ENCODE measurements around the gene PAQR4. TPM values are rescaled to one million over a fixed set of nuclear protein-coding genes. Genes with fewer than 3 reads are reported as not detected.

PAQR4 gene
- total and polyA plus RNA-seq, 10 of the 15 experiments (the other 5 are each of a cell fraction or from before 2014, with no cell fraction given), result 0.39 to 31.8 (median 13.5) TPM

DNA sequence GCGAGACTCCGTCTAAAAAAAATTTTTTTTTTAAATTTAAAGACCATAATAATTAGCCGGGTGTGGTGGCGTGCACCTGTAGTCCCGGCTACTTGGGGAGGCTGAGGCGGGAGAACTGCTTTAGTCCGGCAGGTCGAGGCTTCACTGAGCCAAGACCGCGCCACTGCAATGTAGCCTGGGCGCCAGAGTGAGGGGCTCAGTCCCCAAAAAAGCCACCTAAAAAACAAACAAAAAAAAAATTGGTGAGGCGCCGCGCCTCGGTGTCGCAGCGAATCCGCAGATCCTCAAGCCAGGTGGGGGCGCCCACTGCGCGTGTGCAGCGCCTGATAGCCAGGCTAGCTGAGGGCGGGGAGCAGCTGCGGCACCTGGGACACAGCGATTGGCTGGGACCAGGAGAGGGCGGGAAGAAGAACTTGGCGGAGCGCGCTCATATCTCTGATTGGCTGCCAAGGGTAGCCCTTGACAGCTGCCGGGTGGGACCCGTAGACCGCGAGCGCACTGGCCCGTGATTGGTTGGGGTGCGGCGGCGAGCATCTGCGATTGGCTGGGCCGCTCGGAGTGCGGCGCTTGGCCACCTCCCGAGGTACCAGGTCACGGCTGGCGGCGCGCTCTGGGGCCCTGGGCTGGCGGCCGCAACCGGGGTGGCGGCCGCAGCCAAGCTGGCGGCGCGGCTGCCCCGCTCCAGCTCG lies 34.6 kb downstream of the PAQR4 start (continued):
- TF ChIP-seq, protein P1, sequence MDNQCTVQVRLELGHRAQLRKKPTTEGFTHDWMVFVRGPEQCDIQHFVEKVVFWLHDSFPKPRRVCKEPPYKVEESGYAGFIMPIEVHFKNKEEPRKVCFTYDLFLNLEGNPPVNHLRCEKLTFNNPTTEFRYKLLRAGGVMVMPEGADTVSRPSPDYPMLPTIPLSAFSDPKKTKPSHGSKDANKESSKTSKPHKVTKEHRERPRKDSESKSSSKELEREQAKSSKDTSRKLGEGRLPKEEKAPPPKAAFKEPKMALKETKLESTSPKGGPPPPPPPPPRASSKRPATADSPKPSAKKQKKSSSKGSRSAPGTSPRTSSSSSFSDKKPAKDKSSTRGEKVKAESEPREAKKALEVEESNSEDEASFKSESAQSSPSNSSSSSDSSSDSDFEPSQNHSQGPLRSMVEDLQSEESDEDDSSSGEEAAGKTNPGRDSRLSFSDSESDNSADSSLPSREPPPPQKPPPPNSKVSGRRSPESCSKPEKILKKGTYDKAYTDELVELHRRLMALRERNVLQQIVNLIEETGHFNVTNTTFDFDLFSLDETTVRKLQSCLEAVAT (IDR thresholded peaks at IDR 0.05), result peak; percentile 51; the same call in 1 of the 2 replicates
- TF ChIP-seq SUPT20H (IDR thresholded peaks at IDR 0.05; ENCODE audit: borderline replicate concordance, control insufficient read depth, low read depth, low read length), result no peak
- TF ChIP-seq YBX1 (IDR thresholded peaks at IDR 0.05), result no peak
- peak; percentile 36; the same call in 1 of the 2 replicates for TF ChIP-seq IKZF1 (conservative IDR thresholded peaks at IDR 0.05)
- TF ChIP-seq MYB (IDR thresholded peaks at IDR 0.05; ENCODE audit: borderline replicate concordance, low read depth, low read length), result no peak
- no peak for TF ChIP-seq NR2C1 (IDR thresholded peaks at IDR 0.05)
- peak; percentile 77 for TF ChIP-seq RFX5 (IDR thresholded peaks at IDR 0.05; ENCODE audit: low read depth, low read length)
- TF ChIP-seq, protein P2, sequence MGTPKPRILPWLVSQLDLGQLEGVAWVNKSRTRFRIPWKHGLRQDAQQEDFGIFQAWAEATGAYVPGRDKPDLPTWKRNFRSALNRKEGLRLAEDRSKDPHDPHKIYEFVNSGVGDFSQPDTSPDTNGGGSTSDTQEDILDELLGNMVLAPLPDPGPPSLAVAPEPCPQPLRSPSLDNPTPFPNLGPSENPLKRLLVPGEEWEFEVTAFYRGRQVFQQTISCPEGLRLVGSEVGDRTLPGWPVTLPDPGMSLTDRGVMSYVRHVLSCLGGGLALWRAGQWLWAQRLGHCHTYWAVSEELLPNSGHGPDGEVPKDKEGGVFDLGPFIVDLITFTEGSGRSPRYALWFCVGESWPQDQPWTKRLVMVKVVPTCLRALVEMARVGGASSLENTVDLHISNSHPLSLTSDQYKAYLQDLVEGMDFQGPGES (IDR thresholded peaks at IDR 0.05), result peak; percentile 96
- TF ChIP-seq BRCA1 (IDR thresholded peaks at IDR 0.05; ENCODE audit: low read depth, low read length), result no peak
- TF ChIP-seq GATAD2B (conservative IDR thresholded peaks at IDR 0.05; ENCODE audit: low read depth), result no peak
- TF ChIP-seq, protein P3, sequence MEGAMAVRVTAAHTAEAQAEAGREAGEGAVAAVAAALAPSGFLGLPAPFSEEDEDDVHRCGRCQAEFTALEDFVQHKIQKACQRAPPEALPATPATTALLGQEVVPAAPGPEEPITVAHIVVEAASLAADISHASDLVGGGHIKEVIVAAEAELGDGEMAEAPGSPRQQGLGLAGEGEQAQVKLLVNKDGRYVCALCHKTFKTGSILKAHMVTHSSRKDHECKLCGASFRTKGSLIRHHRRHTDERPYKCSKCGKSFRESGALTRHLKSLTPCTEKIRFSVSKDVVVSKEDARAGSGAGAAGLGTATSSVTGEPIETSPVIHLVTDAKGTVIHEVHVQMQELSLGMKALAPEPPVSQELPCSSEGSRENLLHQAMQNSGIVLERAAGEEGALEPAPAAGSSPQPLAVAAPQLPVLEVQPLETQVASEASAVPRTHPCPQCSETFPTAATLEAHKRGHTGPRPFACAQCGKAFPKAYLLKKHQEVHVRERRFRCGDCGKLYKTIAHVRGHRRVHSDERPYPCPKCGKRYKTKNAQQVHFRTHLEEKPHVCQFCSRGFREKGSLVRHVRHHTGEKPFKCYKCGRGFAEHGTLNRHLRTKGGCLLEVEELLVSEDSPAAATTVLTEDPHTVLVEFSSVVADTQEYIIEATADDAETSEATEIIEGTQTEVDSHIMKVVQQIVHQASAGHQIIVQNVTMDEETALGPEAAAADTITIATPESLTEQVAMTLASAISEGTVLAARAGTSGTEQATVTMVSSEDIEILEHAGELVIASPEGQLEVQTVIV (IDR thresholded peaks at IDR 0.05; ENCODE audit: borderline replicate concordance, partially characterized antibody), result no peak
- TF ChIP-seq NBN (IDR thresholded peaks at IDR 0.05), result 0 out of 2 replicates have a peak, but pooled peaks have one; percentile 20
- TF ChIP-seq KAT2A (conservative IDR thresholded peaks at IDR 0.05; ENCODE audit: control insufficient read depth, low read depth, low read length), result no peak
- TF ChIP-seq, protein P4, sequence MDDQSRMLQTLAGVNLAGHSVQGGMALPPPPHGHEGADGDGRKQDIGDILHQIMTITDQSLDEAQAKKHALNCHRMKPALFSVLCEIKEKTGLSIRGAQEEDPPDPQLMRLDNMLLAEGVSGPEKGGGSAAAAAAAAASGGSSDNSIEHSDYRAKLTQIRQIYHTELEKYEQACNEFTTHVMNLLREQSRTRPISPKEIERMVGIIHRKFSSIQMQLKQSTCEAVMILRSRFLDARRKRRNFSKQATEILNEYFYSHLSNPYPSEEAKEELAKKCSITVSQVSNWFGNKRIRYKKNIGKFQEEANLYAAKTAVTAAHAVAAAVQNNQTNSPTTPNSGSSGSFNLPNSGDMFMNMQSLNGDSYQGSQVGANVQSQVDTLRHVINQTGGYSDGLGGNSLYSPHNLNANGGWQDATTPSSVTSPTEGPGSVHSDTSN (IDR thresholded peaks at IDR 0.05; ENCODE audit: insufficient replicate concordance, low read depth, low read length), result peak; percentile 92
- TF ChIP-seq, protein P5, sequence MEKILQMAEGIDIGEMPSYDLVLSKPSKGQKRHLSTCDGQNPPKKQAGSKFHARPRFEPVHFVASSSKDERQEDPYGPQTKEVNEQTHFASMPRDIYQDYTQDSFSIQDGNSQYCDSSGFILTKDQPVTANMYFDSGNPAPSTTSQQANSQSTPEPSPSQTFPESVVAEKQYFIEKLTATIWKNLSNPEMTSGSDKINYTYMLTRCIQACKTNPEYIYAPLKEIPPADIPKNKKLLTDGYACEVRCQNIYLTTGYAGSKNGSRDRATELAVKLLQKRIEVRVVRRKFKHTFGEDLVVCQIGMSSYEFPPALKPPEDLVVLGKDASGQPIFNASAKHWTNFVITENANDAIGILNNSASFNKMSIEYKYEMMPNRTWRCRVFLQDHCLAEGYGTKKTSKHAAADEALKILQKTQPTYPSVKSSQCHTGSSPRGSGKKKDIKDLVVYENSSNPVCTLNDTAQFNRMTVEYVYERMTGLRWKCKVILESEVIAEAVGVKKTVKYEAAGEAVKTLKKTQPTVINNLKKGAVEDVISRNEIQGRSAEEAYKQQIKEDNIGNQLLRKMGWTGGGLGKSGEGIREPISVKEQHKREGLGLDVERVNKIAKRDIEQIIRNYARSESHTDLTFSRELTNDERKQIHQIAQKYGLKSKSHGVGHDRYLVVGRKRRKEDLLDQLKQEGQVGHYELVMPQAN (conservative IDR thresholded peaks at IDR 0.05), result 0 out of 2 replicates have a peak, but pooled peaks have one; percentile 52
- TF ChIP-seq NFIC (IDR thresholded peaks at IDR 0.05; ENCODE audit: low read depth, low read length), result no peak
- peak; percentile 75; the same call in 1 of the 2 replicates for TF ChIP-seq TCF12 (IDR thresholded peaks at IDR 0.05; ENCODE audit: low read depth, low read length)
- no peak for TF ChIP-seq SIX5 (IDR thresholded peaks at IDR 0.05; ENCODE audit: low read depth, low read length, severe bottlenecking)
- 0 out of 2 replicates have a peak, but pooled peaks have one; percentile 47 for TF ChIP-seq CREM (IDR thresholded peaks at IDR 0.05; ENCODE audit: low read depth)
- TF ChIP-seq ZNF207 (IDR thresholded peaks at IDR 0.05; ENCODE audit: borderline replicate concordance), result peak; percentile 48; the same call in 1 of the 2 replicates
- no peak for TF ChIP-seq RBBP5 (conservative IDR thresholded peaks at IDR 0.05)
- TF ChIP-seq CHD2 (IDR thresholded peaks at IDR 0.05; ENCODE audit: borderline replicate concordance, low read depth, low read length), result peak; percentile 93
- peak; percentile 71 for TF ChIP-seq NFYA (IDR thresholded peaks at IDR 0.05; ENCODE audit: borderline replicate concordance, low read depth, low read length)
